Uterus (tissue), 2 donors: ENCODE data around the gene STH.

ENCODE experiments used
- CTCF ChIP-seq, 4 experiments: fragments of 200-600 bp in 2 of 4; fragments of 450-650 bp in 2 of 4; sonication (generic) in 2 of 4; IDR thresholded peaks; one replicate each; pipeline ENCODE4 v1.5.1; 2016 to 2019; ENCODE audit warnings: antibody characterized with exemption in 4 of 4, mild to moderate bottlenecking in 2 of 4, moderate library complexity in 1 of 4
- POLR2A ChIP-seq, 2 donors: fragments of 450-650 bp; IDR thresholded peaks; one replicate each; pipeline ENCODE4 v1.6.1; 2016; ENCODE audit warnings: antibody characterized with exemption in 2 of 2, mild to moderate bottlenecking in 1 of 2, moderate library complexity in 1 of 2

- TF ChIP-seq CTCF (IDR thresholded peaks at IDR 0.05) (no peak), POLR2A (IDR thresholded peaks at IDR 0.05) (no peak)
Measured at GRCh38 chr17:45951403-45951802, 47.6 kb upstream of the STH start.
